Limb (tissue), 2 donors: ENCODE data around the gene CAMTA1.

Experiments
- DNase-seq, 2 donors: peaks; one replicate each; pipeline ENCODE4 v3.0.0-alpha.2; 2016; ENCODE audit errors: extremely low spot score in 2 of 2

The CAMTA1 gene

DNA sequence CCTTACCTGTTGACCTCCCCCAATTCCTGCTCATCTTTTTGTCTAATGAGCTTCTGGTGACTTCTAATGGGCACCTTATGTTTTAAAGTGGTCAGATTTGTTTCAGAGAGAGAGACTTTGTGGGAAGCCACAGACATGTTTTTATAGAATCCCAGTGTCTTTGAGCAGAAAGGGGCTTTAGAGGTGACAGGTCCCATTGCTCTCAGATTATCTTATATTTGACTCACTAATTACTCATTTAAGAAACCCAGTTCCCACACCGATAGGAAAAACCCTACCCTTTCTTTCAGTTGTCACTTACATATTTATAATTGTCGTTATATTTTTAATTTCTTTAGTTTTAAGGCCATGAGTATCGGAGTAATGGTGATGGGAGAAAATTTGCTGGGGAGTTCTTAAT lies 215.5 kb downstream of the CAMTA1 start:
- DNase-seq, result no peak

DNA sequence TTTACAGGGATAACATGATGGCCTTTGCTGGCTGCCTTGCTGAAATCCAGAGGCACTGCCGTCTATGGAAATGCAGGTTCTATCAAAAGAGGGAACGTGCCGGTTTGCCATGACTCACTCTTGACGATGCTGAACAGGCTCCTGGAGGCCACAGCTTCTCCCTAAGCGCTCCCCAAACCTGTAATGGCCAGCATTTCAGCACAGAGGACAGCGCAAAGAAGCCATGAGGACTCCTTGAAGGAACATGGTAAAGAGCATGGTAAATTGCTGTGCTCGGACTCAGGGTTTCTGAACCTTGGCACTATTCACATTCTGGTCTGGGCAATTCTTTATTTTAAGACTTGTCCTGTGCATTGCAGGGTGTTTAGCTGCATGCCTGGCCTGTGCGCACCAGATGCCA lies 217.5 kb downstream of the CAMTA1 start:
- no peak for DNase-seq

DNA sequence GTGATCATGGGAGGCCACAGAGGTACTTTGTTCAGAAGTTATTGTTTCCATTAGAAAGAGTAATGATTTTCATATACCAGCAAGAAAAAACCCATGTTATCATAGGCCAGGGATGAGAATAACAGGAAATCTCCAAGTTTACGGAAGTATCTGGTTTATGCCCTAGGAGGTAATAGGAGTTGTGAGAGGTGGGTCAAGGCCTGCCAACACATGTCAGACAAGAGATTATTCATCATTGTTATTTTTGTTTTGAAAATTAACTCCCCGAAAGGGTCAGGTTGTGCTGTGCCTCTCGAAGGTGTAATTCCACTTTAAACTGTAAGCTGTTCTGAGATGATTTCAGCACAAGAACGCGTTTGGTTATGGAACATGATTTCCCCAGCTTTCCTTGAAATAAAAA lies 218.4 kb downstream of the CAMTA1 start:
- no peak for DNase-seq

DNA sequence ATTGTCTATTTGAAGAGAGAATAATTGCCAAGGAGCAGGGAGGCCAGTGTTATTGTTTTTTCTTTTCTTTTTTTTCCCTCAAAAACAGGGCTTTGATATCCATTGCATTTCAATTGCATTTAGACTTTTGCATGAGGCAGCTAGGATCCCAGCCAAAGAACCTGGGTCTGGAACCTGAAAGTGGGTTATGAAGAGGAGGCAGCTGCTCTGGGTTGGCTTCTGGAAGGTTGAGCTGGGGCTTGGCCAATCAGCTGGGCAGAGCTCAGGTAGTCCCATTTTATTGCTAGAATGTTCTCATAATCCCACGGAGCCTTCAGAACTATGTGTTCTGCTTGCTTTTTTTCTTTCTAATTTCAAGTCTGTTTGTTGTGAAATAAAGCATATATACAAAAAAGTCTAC lies 218.9 kb downstream of the CAMTA1 start:
- no peak for DNase-seq

DNA sequence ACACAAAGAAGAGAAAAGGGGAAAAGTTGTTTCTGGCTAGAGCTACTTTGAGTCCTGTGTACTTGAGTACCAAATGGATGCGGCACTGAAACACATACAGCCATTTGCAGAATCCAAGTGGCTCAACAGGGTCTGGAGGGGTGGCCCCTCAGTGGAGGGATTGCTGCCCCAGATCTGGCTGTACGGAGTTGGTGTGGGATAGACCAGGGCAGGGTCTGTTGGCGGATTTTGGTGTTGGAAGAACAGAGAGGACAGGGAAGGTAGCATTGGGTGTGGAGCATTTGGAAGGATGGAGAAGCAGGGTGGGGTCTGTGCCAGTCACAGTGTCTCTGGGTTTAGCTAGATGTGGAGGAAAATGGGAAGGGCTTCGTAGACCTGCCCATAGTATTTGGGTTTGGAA lies 220.5 kb downstream of the CAMTA1 start:
- no peak for DNase-seq

DNA sequence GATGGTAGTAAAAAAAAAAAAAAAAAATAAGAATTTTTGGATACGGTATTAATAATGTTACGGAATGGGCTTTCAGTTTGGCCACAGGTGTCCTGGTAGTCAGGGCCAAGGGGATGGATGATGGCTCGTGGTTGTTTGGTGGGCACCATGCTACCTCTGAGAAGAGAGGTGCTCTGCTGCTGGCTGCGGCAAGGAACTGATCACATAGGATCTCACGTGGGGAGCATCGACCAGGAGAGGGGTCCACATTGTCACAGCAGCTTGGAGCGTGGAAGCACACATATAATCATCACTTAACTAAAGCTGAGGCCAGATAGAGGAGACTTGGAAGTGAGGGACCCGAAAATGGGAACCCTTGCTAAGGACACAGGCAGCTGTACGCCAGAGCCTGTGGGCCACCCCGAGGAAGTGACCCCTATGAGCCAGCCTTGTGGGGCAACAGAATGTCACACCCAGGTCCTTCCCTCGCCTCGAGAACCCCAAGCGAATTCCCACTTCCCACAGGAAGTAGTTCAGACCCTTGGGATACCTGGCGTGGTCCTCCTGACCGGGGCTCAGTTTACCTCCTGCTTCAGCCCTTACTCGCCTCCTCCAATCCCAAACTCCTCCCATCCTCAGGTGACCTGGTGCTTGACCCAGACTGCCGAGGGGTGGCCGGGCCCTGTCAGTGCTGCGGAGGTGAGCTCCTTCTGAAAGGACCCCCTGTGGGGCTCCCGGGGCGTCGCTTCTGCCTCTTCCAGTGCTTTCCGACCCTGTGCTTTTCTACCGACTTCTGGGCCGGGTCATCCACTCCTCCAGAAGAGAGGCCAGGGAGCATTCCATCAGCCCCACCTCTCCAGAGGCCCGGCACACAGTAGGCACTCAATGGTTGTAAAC lies 222.0 kb downstream of the CAMTA1 start:
- DNase-seq, result no peak

DNA sequence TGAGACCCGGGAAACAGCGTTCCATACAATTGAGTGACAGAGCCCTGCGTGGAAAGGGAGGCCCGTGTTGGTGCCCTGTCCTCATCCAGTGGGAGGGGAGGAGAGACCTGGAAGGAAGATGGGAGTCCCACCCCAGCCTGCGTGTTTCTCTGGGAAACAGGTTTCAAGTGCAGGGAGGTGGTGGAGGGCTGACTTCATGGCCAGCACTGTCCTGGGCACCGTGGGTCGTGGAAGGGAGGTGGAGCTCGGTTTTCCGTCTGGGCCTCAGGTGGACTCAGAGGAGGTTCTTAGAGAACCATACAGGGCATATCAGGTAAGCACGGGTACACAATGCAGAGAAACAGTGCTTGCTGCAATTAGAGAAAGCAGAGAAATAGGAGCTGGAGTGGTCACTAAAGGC lies 222.6 kb downstream of the CAMTA1 start:
- DNase-seq, result no peak

DNA sequence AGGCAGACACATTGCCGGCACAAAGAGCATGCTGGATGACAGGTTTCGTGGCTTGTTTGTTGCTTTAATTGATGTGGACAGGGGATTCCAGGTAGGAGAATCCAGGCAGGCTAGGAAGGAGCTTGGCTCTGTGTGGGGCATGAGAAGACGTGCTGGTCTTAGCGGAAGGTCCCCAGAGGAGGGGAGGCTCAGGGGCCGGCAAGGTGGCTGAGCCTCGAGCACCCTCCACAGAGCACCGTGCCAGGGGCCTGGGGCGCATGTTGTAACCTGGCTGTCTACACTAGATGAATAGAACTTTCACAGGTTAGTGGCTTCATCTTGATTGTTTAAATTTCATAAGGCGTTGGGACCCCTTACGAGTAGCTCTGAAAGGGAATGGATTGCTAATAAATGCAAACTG lies 223.1 kb downstream of the CAMTA1 start:
- no peak for DNase-seq

DNA sequence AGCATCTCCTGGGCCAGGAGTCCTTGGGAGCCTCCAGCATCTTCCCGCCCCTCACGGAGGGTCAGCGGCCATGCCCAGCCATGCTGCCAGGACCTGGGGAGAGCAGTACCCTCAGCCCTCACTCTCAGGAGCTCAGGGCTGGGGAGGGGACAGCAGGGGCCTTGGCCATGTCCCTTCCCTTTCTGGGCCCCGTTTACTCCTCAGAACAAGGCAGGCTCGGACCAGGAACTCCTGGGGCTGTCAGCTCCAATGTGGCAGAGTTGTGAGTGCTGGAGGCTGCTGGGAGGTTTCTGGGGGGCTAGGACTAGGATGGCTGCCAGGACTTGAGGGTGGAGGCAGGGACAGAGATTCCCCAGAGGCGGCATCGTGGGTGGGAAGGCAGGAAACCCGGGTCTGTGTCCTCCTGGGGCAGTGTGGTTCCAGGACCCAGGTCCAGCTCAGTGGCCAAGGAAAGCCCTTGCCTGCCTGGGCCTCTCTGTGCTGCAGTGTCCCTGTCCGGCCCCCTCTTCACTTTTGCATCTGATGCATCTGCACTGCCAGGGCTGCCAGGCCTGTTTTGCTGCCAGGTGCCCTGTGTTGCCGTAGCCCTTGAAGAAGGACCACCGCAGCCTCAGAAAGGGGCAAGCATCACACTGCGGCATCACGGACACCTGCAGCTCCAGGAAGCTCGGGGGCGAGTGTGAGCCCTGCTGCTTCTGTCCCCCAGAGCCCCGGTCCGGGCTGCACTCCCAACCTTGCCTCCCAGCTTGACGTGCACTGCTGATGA lies 223.9 kb downstream of the CAMTA1 start:
- no peak for DNase-seq

DNA sequence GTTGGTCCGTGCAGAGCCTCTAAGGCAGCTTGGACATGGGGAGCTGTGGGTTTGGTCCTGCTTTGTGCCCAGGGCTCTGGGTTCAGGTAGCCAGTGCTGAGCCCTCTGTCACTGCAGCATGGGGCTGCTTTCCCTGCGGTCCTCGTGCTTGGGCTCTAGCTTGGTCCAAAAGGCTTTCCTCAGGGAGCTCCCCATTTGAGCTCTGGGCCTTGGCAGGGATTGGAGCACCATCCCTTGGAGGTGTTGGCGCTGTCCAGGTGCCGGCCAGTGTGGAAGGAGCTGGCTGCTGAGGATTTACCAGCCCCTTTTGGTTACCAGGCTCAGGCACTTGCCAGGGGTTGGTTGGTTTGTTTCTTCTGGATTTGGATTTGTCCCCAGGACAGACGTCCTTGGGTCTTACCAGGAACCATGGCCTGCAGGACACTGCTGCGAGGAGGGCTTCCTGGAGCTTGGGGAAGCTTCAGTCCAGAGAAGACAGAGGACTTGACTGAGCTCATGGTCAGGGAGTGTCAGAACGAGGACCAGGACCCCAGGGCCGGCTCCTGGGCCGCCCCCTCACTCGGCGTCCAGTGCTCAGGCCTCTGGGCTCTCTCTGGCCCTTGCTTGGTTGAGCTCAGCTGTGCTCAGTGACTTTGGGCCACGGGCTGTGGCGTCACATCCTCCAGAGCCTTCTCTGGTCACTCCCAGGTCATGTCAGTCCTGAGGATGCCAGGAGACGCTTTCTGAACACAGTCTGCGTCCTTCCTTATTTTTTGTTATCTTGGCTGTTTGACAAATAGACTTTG lies 224.7 kb downstream of the CAMTA1 start:
- no peak for DNase-seq

DNA sequence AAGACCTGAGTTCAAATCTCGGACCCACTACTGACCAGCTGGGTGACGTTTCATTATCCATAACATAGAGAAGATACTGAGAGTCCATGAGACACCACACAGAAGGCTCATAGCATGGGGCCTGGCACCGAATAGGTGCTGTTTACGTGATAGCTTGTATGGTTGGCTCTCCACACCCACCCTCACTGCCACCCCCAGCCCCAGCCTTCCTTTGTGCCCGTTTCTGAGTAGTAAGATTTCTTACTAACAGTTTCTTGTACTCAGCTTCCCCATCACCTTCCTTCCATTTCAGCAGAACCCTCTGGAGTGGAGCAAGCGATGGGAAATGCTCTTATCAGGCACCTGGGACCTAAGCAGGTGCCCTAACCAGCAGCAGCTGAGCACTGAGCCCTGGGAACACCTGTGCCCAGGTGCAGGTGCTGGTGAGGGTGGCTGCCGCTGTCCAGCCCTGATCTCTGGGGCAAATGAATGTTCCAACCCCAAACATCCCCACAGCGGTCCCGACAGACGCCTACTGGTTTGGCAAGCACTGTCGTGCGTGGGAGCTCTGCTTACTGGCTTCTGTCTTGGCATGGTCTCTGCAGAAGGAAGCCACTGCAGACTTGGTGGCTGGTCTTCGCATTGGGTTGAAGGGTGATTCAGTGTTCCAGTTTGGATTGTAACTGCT lies 225.4 kb downstream of the CAMTA1 start:
- DNase-seq, result no peak

DNA sequence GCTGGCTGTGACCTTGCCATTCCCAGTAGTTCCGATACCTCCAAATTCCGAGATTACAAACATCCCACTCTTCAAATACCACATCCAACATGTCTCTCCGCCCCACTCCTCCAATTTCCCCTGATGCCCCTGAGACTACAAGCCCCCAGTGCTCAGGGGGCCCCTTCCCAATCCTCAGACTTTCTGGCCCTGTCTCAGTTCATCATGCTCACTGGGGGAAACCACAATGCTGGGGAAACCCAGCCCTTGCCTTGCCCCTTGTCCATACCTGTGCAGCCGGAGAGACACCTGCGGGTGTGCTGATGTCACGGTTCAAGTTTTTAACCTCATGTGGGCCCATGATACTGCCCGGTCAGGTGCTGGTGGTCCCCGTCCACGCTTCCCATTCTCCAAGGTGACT lies 226.6 kb downstream of the CAMTA1 start:
- DNase-seq, result no peak

DNA sequence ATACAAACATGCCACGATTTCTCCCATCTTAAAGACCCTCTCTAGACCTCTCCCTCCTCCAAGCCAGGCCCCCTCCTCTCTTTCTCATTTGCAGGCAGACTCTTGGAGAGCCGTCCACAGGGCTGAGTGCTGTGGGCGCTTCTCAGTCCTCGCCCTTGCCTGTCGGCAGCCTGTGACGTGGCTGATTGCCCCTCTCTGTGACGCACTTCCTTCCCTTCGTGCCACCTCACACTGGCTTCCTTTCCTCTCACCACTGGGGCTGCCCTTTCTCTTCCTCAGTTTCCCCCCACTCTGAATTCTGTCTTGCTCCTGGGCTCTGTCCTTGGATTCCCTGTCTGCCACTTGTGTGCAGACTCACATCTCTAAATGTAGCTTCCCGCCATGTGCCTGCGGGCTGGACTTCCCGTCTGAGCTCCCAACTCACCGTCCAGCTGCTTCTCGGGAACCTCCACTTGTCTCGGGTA lies 227.2 kb downstream of the CAMTA1 start:
- DNase-seq, result no peak

DNA sequence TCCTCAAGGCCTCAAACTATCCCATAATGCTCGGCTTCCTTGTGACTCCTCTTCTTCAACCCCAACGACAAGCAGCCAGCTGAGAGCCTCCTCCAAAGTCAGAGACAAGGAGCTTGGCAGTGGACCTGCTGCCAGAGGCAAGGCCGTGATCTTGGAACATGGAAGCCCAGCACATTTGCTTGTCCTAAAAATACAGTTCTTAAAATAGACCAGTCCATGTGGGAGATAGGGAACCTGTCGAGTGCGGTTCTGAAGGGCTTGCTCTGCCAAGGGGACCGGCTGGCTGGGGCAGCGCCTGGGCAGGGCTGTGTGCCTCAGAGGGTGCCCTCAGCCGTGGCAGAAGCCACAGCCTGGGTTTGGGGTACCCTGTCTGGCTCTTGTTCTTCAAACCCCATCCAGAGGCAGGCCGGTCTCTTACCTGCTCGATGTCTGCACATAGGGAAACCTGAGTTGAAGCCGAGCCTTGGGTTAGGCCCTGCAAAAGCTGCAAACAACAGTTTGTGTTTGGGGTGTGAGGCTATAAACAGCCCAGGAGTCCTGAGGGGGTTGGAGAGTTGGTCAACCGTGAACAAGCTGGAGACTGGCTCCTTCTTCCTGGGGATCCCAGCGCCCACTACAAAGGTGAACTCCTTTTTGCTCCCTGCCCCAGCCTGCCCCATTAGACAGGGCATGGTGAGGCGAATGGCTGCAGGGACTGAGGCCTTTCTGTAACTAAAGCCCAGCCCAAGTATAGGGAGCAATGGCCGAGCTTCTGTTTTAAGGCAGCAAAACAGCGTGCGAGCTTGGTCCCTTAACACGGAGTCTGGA lies 228.8 kb downstream of the CAMTA1 start:
- DNase-seq, result peak in 1 of 2 donors; percentile 7

DNA sequence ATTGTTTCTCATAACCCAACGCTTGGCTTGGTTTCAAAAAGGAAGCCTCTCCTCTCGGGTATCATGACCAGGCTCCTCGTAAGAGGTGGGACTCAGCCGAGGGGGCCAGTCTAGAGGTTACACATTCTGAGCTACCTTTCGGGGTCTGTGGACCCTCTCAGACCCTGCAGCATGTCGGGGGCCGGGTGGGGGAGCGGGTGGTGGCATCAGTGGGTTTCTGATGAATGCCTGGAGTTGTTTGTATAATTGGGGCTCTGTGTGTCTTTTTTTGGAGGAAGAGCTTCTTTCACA lies 229.3 kb downstream of the CAMTA1 start:
- no peak for DNase-seq

DNA sequence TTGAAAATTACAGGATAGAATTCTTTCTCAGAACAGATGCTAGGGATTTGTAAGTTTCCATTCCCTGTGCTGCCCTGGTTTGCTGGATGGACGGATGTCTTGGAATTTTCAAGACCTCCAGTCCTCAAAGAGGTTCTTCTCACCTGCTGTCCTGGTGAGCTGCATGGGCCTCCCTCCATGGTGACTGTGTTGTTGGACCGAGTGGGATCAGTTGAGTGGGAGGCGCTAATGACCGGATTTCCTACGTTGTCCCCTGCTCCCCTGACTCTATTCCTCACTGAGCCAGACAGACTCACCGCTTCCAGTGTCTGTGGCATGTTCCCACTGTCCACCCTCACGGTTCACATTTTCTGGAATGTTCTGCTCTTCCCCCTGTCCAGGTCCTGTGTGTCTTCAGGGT lies 229.8 kb downstream of the CAMTA1 start:
- no peak for DNase-seq

DNA sequence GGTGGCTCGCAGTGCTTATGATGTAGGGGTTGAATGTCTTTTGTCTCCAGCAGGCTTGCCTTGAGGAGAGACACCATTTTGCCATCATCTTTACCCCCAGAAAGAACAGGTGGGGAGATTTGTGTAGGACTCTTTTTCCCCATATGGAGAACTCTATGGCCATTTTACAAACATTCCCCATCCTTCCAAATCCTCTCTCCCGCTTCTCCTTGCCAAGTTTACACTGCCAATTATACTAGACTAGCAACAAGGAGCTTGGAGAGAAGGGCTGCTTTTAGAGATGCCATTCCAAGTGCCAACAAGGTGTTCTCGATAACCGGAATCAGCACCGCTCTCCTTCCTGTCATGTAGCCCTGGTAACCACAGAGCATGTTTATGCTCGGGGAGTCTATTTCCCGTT lies 233.1 kb downstream of the CAMTA1 start:
- no peak for DNase-seq

DNA sequence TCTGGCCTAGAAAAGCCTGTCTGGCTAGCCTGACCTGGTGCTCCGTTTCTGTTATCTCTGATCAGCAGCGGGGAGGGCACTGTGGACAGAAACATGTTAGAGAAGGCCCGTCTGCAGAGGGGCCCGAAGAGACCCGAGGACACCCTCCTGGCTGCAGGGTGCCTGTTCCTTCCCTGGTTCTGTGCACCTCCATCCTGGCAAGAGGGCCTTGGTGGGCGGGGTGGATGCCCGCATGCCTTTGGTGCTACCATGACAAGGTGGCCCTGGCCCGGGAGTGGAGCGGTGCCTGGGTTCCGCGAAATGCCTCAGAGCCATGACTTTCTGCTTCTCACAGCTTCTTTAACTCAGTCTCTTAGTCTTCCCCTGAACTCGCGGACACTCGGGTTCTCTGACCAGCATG lies 233.6 kb downstream of the CAMTA1 start:
- DNase-seq, result no peak

DNA sequence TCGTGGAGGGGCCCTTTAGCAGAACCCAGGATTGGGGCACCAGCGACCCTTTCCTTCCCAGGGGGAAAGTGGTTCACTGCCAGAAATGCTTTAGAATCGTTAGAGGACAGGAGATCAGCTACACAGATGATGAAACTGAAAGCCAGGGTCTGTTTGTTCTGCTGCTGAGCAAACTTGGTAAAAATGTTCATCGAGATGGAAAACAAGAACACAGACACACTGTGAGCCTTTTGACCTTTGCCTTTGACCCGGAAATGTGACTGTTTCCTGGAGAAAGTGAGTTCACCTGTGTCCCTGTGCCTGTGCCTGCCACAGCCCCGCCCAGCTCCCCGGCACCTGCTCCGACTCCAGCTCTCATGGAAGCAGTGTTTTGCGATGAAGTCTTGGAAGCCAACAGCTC lies 234.3 kb downstream of the CAMTA1 start:
- DNase-seq, result no peak

DNA sequence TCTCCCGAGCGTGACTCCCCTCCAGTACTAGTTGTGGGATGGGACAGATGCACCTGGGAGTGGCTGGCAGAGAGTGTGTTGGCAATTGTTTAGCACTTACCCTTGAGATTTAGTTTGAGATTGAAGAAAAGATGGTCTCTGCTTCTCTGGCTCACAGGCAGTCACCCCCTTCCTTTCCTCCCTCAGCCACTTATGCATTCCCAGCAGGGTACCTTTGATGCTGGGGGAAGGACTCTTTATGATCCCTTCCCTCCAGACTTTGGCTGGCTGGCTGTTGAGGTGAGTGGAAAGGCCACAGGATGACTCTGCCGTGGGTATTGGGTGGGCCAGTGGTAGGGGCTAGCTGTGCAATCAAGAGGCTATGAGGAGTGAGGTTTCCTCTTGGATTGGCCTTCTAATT lies 236.8 kb downstream of the CAMTA1 start:
- no peak for DNase-seq

DNA sequence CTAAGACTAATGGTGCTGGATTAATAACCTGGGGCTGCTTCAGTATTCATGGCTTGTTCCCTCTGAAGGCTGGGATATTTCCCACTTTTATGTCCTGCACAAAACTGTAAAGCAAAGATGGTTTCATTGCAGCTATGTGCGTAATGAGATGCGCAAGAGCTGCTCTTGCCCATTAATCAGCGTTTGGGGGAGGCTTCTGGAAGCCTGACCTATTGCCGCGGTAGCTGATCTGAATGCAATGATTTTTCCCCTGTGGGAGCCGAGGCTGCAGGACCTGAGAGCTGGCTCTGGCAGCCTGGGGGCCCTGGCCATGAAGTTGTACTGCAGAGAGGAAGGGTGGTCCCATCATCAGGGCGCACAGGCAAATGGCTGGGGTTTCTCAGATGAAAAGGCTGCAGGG lies 239.8 kb downstream of the CAMTA1 start:
- DNase-seq, result no peak
